ENCODE results near the gene CD86. TPM values are rescaled to one million over a fixed set of nuclear protein-coding genes. Genes with fewer than 3 reads are reported as not detected.

The CD86 gene
- total RNA-seq, 2 experiments from 2014 or later, result 0.69 to 1.4 TPM

DNA sequence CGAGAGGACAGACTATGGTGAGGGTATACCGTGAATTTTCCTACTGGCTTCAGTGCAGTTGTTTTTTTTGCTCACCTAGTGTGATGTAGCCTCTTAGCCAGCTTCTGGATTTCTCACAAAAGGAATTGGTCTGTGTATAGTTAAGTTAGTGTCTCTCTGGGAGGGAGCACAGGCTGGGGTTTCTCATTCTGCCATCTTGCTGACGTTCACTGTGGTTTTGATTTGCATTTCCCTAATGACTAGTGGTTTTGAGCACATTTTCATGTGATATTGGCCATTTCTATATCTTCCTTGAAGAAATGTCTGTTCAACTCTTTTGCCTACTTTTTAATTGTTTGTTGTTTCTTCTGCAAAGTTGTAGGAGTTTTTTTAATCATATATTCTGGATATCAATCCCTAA lies 2.2 kb upstream of the CD86 start:
- Histone ChIP-seq H3K9me3 (ENCODE audit: control insufficient read depth in 1 of 2, insufficient read depth in 1 of 2, low read length in 2 of 2) (no peaks in the 10 kb centered on the region), H3K36me3 (ENCODE audit: insufficient read depth, low read length) (no peaks in the 10 kb centered on the region), H3K4me3 (ENCODE audit: low read length) (no peak overlapping the region), H3K27me3 (ENCODE audit: control insufficient read depth in 1 of 2, insufficient read depth in 2 of 2, low read length in 2 of 2) (peaks cover 0 to 4% of the 10 kb centered on the region in 2 experiments), H3K27ac (ENCODE audit: low read depth in 1 of 2, low read length in 2 of 2) (no peak overlapping the region), H3K4me1 (ENCODE audit: insufficient read depth, low read length) (no peaks in the 10 kb centered on the region)
- no peak for ATAC-seq (ENCODE audit: poor library complexity)
- Mint-ChIP-seq H3K4me3 (no peak overlapping the region), H3K27me3 (peaks cover 40% of the 10 kb centered on the region), H3K9me3 (no peaks in the 10 kb centered on the region), H3K4me1 (ENCODE audit: low read depth) (no peaks in the 10 kb centered on the region), H3K27ac (no peak overlapping the region), H3K36me3 (ENCODE audit: low read depth) (no peaks in the 10 kb centered on the region)
- ChIA-PET POLR2A (interaction anchor here (0.7 kb wide), 1 partner anchor 1235 kb away, joined by 3 read pairs; no protein-coding TSS in a partner anchor), CTCF (no interaction called here)
- DNase-seq, result no peak
- TF ChIP-seq, protein P1, sequence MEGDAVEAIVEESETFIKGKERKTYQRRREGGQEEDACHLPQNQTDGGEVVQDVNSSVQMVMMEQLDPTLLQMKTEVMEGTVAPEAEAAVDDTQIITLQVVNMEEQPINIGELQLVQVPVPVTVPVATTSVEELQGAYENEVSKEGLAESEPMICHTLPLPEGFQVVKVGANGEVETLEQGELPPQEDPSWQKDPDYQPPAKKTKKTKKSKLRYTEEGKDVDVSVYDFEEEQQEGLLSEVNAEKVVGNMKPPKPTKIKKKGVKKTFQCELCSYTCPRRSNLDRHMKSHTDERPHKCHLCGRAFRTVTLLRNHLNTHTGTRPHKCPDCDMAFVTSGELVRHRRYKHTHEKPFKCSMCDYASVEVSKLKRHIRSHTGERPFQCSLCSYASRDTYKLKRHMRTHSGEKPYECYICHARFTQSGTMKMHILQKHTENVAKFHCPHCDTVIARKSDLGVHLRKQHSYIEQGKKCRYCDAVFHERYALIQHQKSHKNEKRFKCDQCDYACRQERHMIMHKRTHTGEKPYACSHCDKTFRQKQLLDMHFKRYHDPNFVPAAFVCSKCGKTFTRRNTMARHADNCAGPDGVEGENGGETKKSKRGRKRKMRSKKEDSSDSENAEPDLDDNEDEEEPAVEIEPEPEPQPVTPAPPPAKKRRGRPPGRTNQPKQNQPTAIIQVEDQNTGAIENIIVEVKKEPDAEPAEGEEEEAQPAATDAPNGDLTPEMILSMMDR (IDR thresholded peaks at IDR 0.05), result no peak
- intact Hi-C loops (cut with DNase I, micrococcal nuclease), result no loop called here

DNA sequence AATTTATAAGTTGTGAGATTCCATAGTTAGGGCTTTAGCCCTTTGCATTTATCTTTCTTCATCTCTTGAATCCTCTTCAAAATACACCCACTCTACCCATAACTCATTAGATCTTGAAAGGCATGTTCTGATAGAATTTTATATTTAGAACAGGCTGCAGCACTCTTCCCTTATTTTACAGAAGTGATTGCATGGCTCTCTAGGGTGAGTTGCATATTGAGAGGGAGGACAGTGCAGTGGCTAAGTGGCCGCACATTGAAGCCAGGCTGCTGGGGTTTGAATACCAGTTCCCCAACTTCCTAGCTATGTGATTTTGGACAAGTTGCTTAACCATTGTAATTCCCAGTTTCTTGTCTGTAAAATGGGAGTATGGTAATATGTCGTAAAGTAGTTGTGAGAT lies 2.5 kb downstream of the CD86 start:
- Histone ChIP-seq H3K4me3 (ENCODE audit: low read length) (no peak overlapping the region), H3K4me1 (ENCODE audit: insufficient read depth, low read length) (no peaks in the 10 kb centered on the region), H3K9me3 (ENCODE audit: control insufficient read depth in 1 of 2, insufficient read depth in 1 of 2, low read length in 2 of 2) (no peaks in the 10 kb centered on the region), H3K27me3 (ENCODE audit: control insufficient read depth in 1 of 2, insufficient read depth in 2 of 2, low read length in 2 of 2) (peaks cover 4% of the 10 kb centered on the region in 2 experiments), H3K27ac (ENCODE audit: low read depth in 1 of 2, low read length in 2 of 2) (no peak overlapping the region), H3K36me3 (ENCODE audit: insufficient read depth, low read length) (no peaks in the 10 kb centered on the region)
- POLR2A ChIA-PET, result no interaction called here
- CTCF ChIA-PET, result no interaction called here
- DNase-seq (no peak), ATAC-seq (ENCODE audit: poor library complexity) (no peak)
- Mint-ChIP-seq H3K36me3 (ENCODE audit: low read depth) (no peaks in the 10 kb centered on the region), H3K4me1 (ENCODE audit: low read depth) (no peaks in the 10 kb centered on the region), H3K27ac (no peak overlapping the region), H3K9me3 (no peaks in the 10 kb centered on the region), H3K27me3 (peaks cover 32% of the 10 kb centered on the region), H3K4me3 (no peak overlapping the region)
- TF ChIP-seq, protein P1 (IDR thresholded peaks at IDR 0.05), result no peak
- intact Hi-C loops (cut with DNase I, micrococcal nuclease), result no loop called here

DNA sequence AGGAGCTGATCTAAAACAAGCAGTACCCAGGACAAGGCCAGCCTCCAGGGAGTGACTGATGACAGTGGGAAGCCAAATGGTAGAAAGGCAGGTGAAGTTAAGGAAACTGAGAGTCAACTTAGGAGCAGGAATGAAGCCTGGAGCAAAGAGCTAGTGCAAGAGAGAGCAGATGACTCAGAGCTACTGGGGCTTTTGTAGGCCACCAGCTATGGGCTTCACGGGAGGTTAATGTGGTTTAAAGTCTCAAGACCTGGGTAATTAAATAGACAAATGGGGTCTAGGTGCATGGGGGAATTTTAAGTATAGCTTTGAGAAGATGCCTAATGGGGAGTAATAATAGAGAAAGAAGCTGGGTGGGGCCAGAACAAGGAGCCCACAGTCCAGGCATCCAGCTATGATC lies 3.1 kb downstream of the CD86 start:
- Histone ChIP-seq H3K4me1 (ENCODE audit: insufficient read depth, low read length) (no peaks in the 10 kb centered on the region), H3K27ac (ENCODE audit: low read depth in 1 of 2, low read length in 2 of 2) (no peak overlapping the region), H3K27me3 (ENCODE audit: control insufficient read depth in 1 of 2, insufficient read depth in 2 of 2, low read length in 2 of 2) (peaks cover 4% of the 10 kb centered on the region in 2 experiments), H3K9me3 (ENCODE audit: control insufficient read depth in 1 of 2, insufficient read depth in 1 of 2, low read length in 2 of 2) (no peaks in the 10 kb centered on the region), H3K36me3 (ENCODE audit: insufficient read depth, low read length) (no peaks in the 10 kb centered on the region), H3K4me3 (ENCODE audit: low read length) (no peak overlapping the region)
- Mint-ChIP-seq H3K4me3 (no peak overlapping the region), H3K36me3 (ENCODE audit: low read depth) (no peaks in the 10 kb centered on the region), H3K27ac (no peak overlapping the region), H3K9me3 (no peaks in the 10 kb centered on the region), H3K27me3 (peaks cover 28% of the 10 kb centered on the region), H3K4me1 (ENCODE audit: low read depth) (no peaks in the 10 kb centered on the region)
- ChIA-PET CTCF (no interaction called here), POLR2A (no interaction called here)
- TF ChIP-seq, protein P1 (IDR thresholded peaks at IDR 0.05), result no peak
- DNase-seq, result no peak
- intact Hi-C loops (cut with DNase I, micrococcal nuclease), result no loop called here
- ATAC-seq (ENCODE audit: poor library complexity), result no peak

All from CD4-positive, alpha-beta T cell (primary cell).